ENCODE results near the gene ZNF689.

DNA sequence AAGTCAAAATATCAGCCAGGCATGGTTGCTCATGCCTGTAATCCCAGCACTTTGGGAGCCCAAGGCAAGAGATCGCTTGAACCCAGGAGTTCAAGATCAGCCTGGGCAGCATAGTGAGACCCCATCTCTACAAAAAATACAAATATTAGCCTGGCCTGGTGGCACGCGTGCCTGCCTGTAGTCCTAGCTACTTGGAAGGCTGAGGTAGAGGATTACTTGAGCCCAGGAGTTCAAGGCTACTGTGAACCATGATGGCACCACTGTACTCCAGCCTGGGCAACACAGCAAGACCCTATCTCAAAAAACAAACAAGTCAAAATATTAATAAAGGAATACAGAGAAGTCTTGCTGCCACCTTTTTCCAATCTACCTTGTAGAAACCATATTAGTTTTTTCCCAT lies 4.2 kb downstream of the ZNF689 start:
- TF ChIP-seq CTCF (IDR thresholded peaks at IDR 0.05), result no peak
- TF ChIP-seq EP300 (IDR thresholded peaks at IDR 0.05), result no peak
- TF ChIP-seq POLR2A (IDR thresholded peaks at IDR 0.05), result no peak

Data from sigmoid colon (tissue), 4 donors.